Chondrocyte (in vitro differentiated cells): ENCODE measurements around the gene POU4F2. TPM values are rescaled to one million over a fixed set of nuclear protein-coding genes. Genes with fewer than 3 reads are reported as not detected.

Source experiments
- DNase-seq: peaks from one replicate; pipeline ENCODE4 v3.0.0; 2021; ENCODE audit warnings: mixed read lengths, low spot score
- H3K27ac Mint-ChIP-seq: one replicate; pipeline ENCODE4 v1.8.0; 2021; ENCODE audit warnings: mild to moderate bottlenecking, moderate library complexity, mixed read lengths; ENCODE audit not compliant: unreplicated experiment
- H3K27me3 Mint-ChIP-seq: 2 replicates; pipeline ENCODE4 v1.8.0; 2021; ENCODE audit warnings: low read depth, mixed read lengths
- H3K36me3 Mint-ChIP-seq: 2 replicates; pipeline ENCODE4 v1.8.0; 2021; ENCODE audit warnings: low read depth, mixed read lengths
- H3K4me1 Mint-ChIP-seq: 2 replicates; pipeline ENCODE4 v1.8.0; 2021; ENCODE audit warnings: low read depth, mild to moderate bottlenecking, mixed read lengths
- H3K4me3 Mint-ChIP-seq: one replicate; pipeline ENCODE4 v1.8.0; 2021; ENCODE audit warnings: mild to moderate bottlenecking, moderate library complexity, mixed read lengths; ENCODE audit not compliant: unreplicated experiment
- H3K9me3 Mint-ChIP-seq: 2 replicates; pipeline ENCODE4 v1.8.0; 2021; ENCODE audit warnings: low read depth, mixed read lengths
- CTCF ChIP-seq: fragments of 200-600 bp; sonication (generic); IDR thresholded peaks from 2 replicates; pipeline ENCODE4 v1.5.0; 2021; ENCODE audit warnings: antibody characterized with exemption, mild to moderate bottlenecking, moderate library complexity
- total RNA-seq: library from RNA; stranded (reverse); gene quantifications from 3 replicates; pipeline ENCODE4 v1.2.1, GENCODE V29; 2021

The POU4F2 gene
- total RNA-seq, 1 donor from 2014 or later = not detected

GRCh38 chr4:146640465-146641061 is 1.9 kb downstream of the POU4F2 start:
- H3K36me3 Mint-ChIP-seq = peaks cover 2% of the 10 kb centered on the region
- DNase-seq = no peak
- no peak for TF ChIP-seq CTCF
- H3K9me3 Mint-ChIP-seq = peaks cover 3% of the 10 kb centered on the region
- peaks cover 72% of the 10 kb centered on the region for H3K27me3 Mint-ChIP-seq
- H3K4me1 Mint-ChIP-seq = peaks cover 35% of the 10 kb centered on the region
- peak overlapping the region; percentile 36 for H3K4me3 Mint-ChIP-seq
- no peak overlapping the region for H3K27ac Mint-ChIP-seq

GRCh38 chr4:146641762-146642161 is 3.1 kb downstream of the POU4F2 start:
- no peak overlapping the region for H3K27ac Mint-ChIP-seq
- H3K4me1 Mint-ChIP-seq = peaks cover 33% of the 10 kb centered on the region
- no peak for DNase-seq
- TF ChIP-seq CTCF = no peak
- H3K4me3 Mint-ChIP-seq = no peak overlapping the region
- H3K36me3 Mint-ChIP-seq = peaks cover 2% of the 10 kb centered on the region
- peaks cover 76% of the 10 kb centered on the region for H3K27me3 Mint-ChIP-seq
- peaks cover 3% of the 10 kb centered on the region for H3K9me3 Mint-ChIP-seq

GRCh38 chr4:146643812-146644401 is 5.2 kb downstream of the POU4F2 start:
- H3K27ac Mint-ChIP-seq = no peak overlapping the region
- no peak for TF ChIP-seq CTCF
- peaks cover 77% of the 10 kb centered on the region for H3K27me3 Mint-ChIP-seq
- peaks cover 3% of the 10 kb centered on the region for H3K36me3 Mint-ChIP-seq
- no peak for DNase-seq
- H3K4me1 Mint-ChIP-seq = peaks cover 20% of the 10 kb centered on the region
- H3K4me3 Mint-ChIP-seq = no peak overlapping the region
- peaks cover 3% of the 10 kb centered on the region for H3K9me3 Mint-ChIP-seq

GRCh38 chr4:146645921-146646320 is 7.2 kb downstream of the POU4F2 start:
- H3K27me3 Mint-ChIP-seq = peaks cover 82% of the 10 kb centered on the region
- H3K4me3 Mint-ChIP-seq = no peak overlapping the region
- H3K4me1 Mint-ChIP-seq = peaks cover 6% of the 10 kb centered on the region
- DNase-seq = no peak
- H3K36me3 Mint-ChIP-seq = peaks cover 2% of the 10 kb centered on the region
- H3K9me3 Mint-ChIP-seq = peaks cover 3% of the 10 kb centered on the region
- no peak overlapping the region for H3K27ac Mint-ChIP-seq
- TF ChIP-seq CTCF = no peak

- H3K27ac Mint-ChIP-seq = no peak overlapping the region
- TF ChIP-seq CTCF = no peak
- no peak overlapping the region for H3K4me3 Mint-ChIP-seq
- DNase-seq = no peak
- H3K36me3 Mint-ChIP-seq = peaks cover 2% of the 10 kb centered on the region
- H3K9me3 Mint-ChIP-seq = peaks cover 3% of the 10 kb centered on the region
- peaks cover 83% of the 10 kb centered on the region for H3K27me3 Mint-ChIP-seq
- peaks cover 6% of the 10 kb centered on the region for H3K4me1 Mint-ChIP-seq
Measured at GRCh38 chr4:146646593-146647325, 8.1 kb downstream of the POU4F2 start.
